ENCODE measurements around the gene NWD2. TPM values are rescaled to one million over a fixed set of nuclear protein-coding genes. Genes with fewer than 3 reads are reported as not detected.

The NWD2 gene
- total and polyA plus RNA-seq, 10 of the 15 experiments (the other 5 are each of a cell fraction or from before 2014, with no cell fraction given), result not detected

DNA sequence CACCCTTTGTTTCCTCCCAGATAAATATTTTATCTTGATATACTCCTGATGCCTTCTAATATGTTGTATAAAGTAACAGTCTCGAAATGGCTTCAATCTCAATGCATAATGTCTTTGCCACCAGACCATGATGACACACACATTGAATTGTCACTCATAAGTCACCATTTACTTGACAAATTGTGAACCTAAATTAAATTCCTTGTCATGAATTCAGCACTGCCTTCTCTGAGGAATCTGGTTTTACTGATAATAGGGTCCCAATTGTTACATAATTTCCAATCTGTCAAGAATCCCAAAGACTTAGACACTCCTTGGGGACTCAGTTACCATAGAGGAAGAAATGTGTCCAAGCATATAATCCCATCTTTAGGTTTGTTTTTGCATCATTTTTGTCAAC is 82.3 kb downstream of the NWD2 start:
- intact Hi-C loops (cut with micrococcal nuclease; ENCODE audit: unreplicated experiment) (no loop called here), in situ Hi-C loops (cut with MboI) (no loop called here)
- H2AFZ ChIP-seq (ENCODE audit: control insufficient read depth, low read depth, low read length), result no peak overlapping the region
- CTCF ChIA-PET, result no interaction called here
- no TSS peak for BruUV-seq (replicated peaks)
- no peak for TF ChIP-seq PAX8 (IDR thresholded peaks at IDR 0.05)
- no peak for TF ChIP-seq ZSCAN29 (IDR thresholded peaks at IDR 0.05)
- TF ChIP-seq MYB (IDR thresholded peaks at IDR 0.05; ENCODE audit: borderline replicate concordance, low read depth, low read length), result no peak
- TF ChIP-seq ZZZ3 (IDR thresholded peaks at IDR 0.05; ENCODE audit: control insufficient read depth, insufficient read length, low read depth), result no peak
- no peak for TF ChIP-seq RB1 (IDR thresholded peaks at IDR 0.05; ENCODE audit: borderline replicate concordance)
- no peak for TF ChIP-seq CREM (IDR thresholded peaks at IDR 0.05; ENCODE audit: low read depth)
- TF ChIP-seq ZNF217 (IDR thresholded peaks at IDR 0.05), result no peak
- TF ChIP-seq LARP7 (IDR thresholded peaks at IDR 0.05), result no peak
- no peak for TF ChIP-seq FOXK2 (IDR thresholded peaks at IDR 0.05)
- TF ChIP-seq MXI1 (IDR thresholded peaks at IDR 0.05; ENCODE audit: low read depth, low read length), result no peak
- TF ChIP-seq NR2C1 (IDR thresholded peaks at IDR 0.05), result no peak
- TF ChIP-seq SIX5 (IDR thresholded peaks at IDR 0.05; ENCODE audit: low read depth, low read length, severe bottlenecking), result no peak
- no peak for TF ChIP-seq ZNF592 (IDR thresholded peaks at IDR 0.05)
- TF ChIP-seq SKIL (IDR thresholded peaks at IDR 0.05; ENCODE audit: low read depth, poor library complexity, severe bottlenecking), result no peak
- TF ChIP-seq, protein P1, sequence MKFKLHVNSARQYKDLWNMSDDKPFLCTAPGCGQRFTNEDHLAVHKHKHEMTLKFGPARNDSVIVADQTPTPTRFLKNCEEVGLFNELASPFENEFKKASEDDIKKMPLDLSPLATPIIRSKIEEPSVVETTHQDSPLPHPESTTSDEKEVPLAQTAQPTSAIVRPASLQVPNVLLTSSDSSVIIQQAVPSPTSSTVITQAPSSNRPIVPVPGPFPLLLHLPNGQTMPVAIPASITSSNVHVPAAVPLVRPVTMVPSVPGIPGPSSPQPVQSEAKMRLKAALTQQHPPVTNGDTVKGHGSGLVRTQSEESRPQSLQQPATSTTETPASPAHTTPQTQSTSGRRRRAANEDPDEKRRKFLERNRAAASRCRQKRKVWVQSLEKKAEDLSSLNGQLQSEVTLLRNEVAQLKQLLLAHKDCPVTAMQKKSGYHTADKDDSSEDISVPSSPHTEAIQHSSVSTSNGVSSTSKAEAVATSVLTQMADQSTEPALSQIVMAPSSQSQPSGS (IDR thresholded peaks at IDR 0.05; ENCODE audit: low read length), result no peak
- no peak for TF ChIP-seq EGR1 (IDR thresholded peaks at IDR 0.05; ENCODE audit: borderline replicate concordance in 1 of 2, low read depth in 2 of 2, low read length in 2 of 2)
- TF ChIP-seq WRNIP1 (IDR thresholded peaks at IDR 0.05; ENCODE audit: borderline replicate concordance, low read depth, low read length), result no peak
- TF ChIP-seq ETV6 (conservative IDR thresholded peaks at IDR 0.05 in 1 of 2, IDR thresholded peaks at IDR 0.05 in 1 of 2; ENCODE audit: borderline replicate concordance in 1 of 2, low read depth in 1 of 2), result no peak
- no peak overlapping the region for H3K27ac ChIP-seq (ENCODE audit: control insufficient read depth, insufficient read depth)
- no peak overlapping the region for H3K9ac ChIP-seq (ENCODE audit: control insufficient read depth, insufficient read depth, low read length)
- no peak for FAIRE-seq
- H3K27me3 ChIP-seq (replicated peaks in 1 of 2; ENCODE audit: control insufficient read depth in 2 of 2, insufficient read depth in 2 of 2, low read length in 1 of 2), result no peaks in the 10 kb centered on the region
- SMC1A ChIA-PET (ENCODE audit: uncharacterized antibody, unreplicated experiment), result no interaction called here
- H3K4me3 ChIP-seq, result no peak overlapping the region
- RAD21 ChIA-PET (ENCODE audit: unreplicated experiment), result no interaction called here
- WGBS (ENCODE audit: insufficient coverage, insufficient replicate concordance, low lambda C conversion rate, missing lambda C conversion rate), result 0% methylated on average over 1 of the region's 1 CpG
- DNase-seq (ENCODE audit: low read depth, low spot score), result no peak
- no peaks in the 10 kb centered on the region for H3K79me2 ChIP-seq (ENCODE audit: control insufficient read depth, insufficient read depth, low read length)
- POLR2A ChIA-PET, result interaction anchor here (0.6 kb wide), 1 partner anchor 485 kb away, joined by 7 read pairs; no protein-coding TSS in a partner anchor
- no peak overlapping the region for H3K4me2 ChIP-seq (ENCODE audit: control insufficient read depth, insufficient read depth)
- no peaks in the 10 kb centered on the region for H4K20me1 ChIP-seq (ENCODE audit: control insufficient read depth, insufficient read depth)
- no peak for ATAC-seq
- H3K9me3 ChIP-seq (replicated peaks; ENCODE audit: control insufficient read depth, insufficient read depth, low read length), result no peaks in the 10 kb centered on the region; the same call in 2 of the 3 replicates
- H3K36me3 ChIP-seq (ENCODE audit: control insufficient read depth in 2 of 2, insufficient read depth in 2 of 2, low read length in 1 of 2), result no peaks in the 10 kb centered on the region
- no peaks in the 10 kb centered on the region for H3K4me1 ChIP-seq (ENCODE audit: control insufficient read depth, insufficient read depth, low read length)
